ENCODE results near the gene TBC1D10B. TPM values are rescaled to one million over a fixed set of nuclear protein-coding genes. Genes with fewer than 3 reads are reported as not detected.

The TBC1D10B gene
- total and polyA plus RNA-seq, 9 of the 15 experiments (the other 6 are each of a cell fraction or from before 2014, with no cell fraction given), result 2.2 to 55.4 (median 17.5) TPM

- no peak for TF ChIP-seq NR0B1 (IDR thresholded peaks at IDR 0.05; ENCODE audit: partially characterized antibody)
- TF ChIP-seq ZBTB11 (CRISPR knock-in tag; IDR thresholded peaks at IDR 0.05), result peak in 1 of 3 experiments; percentile 77; a peak in 2 of 6 replicates
- no peak for TF ChIP-seq LCOR (CRISPR knock-in tag; IDR thresholded peaks at IDR 0.05)
- no peak for TF ChIP-seq MEIS2 (IDR thresholded peaks at IDR 0.05; ENCODE audit: partially characterized antibody)
- TF ChIP-seq L3MBTL2 (IDR thresholded peaks at IDR 0.05), result peak; percentile 53; the same call in 1 of the 2 replicates
- no peak for TF ChIP-seq ZNF140 (CRISPR knock-in tag; IDR thresholded peaks at IDR 0.05)
- no peak for TF ChIP-seq ZNF274 (IDR thresholded peaks at IDR 0.05; ENCODE audit: borderline replicate concordance, low read depth, low read length)
- TF ChIP-seq RNF2 (IDR thresholded peaks at IDR 0.05), result no peak
- no peak for TF ChIP-seq PREB (CRISPR knock-in tag; IDR thresholded peaks at IDR 0.05)
- TF ChIP-seq CCNT2 (IDR thresholded peaks at IDR 0.05; ENCODE audit: borderline replicate concordance, extremely low read depth, insufficient read length, low read depth, low read length), result peak; percentile 68
- TF ChIP-seq ZNF592 (IDR thresholded peaks at IDR 0.05), result no peak
- no peak for TF ChIP-seq THRA (IDR thresholded peaks at IDR 0.05)
- TF ChIP-seq ATF1 (CRISPR knock-in tag; IDR thresholded peaks at IDR 0.05), result no peak
- TF ChIP-seq ATF1 (tag; IDR thresholded peaks at IDR 0.05), result peak; percentile 48
- TF ChIP-seq ZNF766 (CRISPR knock-in tag; conservative IDR thresholded peaks at IDR 0.05), result 0 out of 2 replicates have a peak, but pooled peaks have one; percentile 31
Measured at GRCh38 chr16:30395155-30395991, 25.1 kb upstream of the TBC1D10B start, which contains the start of gene ZNF48 (continued).

All from K562 (cell line).